Superior temporal gyrus (tissue), 1 donor: ENCODE measurements around the gene SLC2A10.

Source experiments
- DNase-seq: peaks from one replicate; pipeline ENCODE4 v3.0.0-alpha.2; 2016; ENCODE audit errors: extremely low spot score

The SLC2A10 gene

DNA sequence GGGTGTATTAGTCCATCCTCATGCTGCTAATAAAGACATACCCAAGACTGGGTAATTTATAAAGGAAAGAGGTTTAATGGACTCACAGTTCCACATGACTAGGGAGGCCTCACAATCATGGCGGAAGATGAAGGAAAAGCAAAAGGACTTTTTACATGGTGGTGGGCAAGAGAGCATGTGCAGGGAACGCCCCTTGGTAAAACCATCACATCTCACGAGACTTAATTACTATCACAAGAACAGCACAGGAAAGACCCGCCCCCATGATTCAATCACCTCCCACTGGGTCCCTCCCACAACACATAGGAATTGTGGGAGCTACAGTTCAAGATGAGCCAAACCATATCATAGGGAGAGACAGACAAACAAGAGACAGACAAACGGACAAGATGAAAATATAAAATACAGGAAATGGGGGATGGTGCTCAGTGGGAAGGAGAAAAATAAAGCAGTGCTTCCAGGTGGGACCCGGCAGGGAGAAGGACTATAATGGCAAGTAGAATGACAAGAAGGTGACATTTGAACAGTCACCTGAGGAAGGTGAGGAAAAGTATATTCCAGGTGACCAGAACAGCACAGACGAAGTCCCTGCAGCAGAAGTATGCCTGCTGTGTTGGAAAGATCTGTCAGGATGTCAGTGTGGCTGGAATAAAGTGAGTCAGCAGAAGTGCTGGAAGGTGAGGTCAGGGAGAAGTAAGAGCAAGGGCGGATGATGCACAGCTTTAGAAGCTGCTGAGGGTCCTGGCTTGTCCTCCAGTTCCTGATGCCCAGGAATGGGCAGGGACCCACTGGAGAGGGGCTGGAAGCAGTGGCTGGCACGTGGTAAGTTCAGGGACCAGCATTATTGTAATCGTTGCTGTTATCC is 61.1 kb downstream of the SLC2A10 start:
- DNase-seq = no peak

GRCh38 chr20:46771195-46771588 is 61.7 kb downstream of the SLC2A10 start:
- DNase-seq = no peak

DNA sequence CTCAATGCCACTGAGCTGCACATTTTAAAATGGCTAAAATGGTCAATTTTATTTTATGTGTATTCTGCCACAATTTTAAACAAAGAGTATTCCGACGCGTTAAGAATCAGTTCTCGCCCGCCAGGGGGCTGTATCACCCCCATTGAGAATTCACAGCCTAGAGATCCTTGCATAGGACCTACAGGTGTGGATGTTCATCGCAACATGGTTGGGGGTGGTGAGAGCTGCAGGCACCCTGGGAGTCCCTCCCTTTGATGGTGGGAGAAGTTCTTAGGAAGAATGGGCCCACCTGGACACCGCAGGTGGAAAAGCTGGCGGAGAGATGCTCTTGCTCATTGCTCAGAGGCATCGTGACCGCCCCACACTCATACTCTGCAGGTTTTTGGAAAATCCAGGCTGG is 63.5 kb downstream of the SLC2A10 start:
- DNase-seq = no peak

DNA sequence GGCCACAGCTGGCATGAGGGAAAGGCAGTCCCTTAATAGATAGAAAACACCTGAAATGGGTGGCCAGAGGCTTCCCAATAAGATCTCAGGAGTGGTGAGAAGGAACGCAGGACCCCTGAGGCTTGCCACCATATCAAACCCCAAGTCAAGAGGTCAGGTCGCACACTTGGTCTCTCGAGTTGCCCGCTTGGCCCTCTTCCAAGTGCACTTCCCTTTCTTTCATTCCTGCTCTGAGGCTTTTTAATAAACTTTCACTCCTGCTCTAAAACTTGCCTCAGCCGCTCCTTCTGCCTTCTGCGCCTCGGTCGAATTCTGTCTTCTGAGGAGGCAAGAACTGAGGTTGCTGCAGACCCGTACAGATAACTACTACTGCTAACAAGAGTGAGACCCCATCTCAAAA is 64.2 kb downstream of the SLC2A10 start:
- DNase-seq = no peak

GRCh38 chr20:46774236-46774635 is 64.8 kb downstream of the SLC2A10 start:
- no peak for DNase-seq

DNA sequence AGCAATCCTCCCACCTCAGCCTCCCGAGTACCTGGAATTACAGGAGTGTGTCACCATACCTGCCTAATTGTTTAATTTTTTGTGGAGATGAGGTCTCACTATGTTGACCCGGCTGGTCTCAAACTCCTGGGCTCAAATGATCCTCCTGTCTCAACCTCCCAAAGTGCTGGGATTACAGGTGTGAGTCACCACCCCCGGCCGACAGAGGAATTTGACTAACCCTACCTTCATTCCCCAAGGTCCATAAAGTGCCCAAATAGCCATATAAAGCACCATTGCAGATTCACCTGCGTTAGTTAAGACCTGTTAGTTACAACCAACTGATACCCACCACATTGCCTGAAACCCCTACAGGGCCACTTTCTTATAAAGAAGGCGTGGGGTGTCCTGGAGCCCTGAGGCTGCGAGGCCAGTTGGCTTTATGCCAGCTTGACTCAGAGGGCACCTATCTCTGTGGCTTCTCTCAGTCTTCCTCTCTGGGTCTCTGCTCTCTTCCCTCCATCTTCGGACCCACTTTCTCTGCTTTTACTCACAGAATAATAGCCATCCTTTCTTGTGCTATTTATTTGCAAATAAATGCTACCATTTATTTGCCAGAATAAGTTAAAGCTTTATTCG is 65.6 kb downstream of the SLC2A10 start:
- DNase-seq = no peak

DNA sequence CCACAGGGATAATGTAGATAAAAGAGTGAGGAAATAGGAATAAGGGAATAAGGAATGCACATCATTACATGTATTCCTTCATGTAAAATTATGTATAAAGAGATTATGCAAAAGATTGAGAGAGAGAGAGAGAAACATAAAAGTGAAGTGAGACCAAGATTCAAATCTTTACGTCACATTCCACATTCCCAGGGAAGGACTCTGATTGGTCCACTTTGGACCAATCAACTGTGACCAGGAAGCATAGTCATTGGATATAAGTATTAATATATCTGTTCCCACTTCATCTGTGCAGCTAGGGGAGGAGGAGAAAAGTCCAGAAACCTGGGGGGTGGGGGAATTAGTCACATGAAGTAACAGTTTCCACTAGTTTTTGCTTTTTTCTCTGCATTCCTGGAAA is 66.4 kb downstream of the SLC2A10 start:
- no peak for DNase-seq

DNA sequence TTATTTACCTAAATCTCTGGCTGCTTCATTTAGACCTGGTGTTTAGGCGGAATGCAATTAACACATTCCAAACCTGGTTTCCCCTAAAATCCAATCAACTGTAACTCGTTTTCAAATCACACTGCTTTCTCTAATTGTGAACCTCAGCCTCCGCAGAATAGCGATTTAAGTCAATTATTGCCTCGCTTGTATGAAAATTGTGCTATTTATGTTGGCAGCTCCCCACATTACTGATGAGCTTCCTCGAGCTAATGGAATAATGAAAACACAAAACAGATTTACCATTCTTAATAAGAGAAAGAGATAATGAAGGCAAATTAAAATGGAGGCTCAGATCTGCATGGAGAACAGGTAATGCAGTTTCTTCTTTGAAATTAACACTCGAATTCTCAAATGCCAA is 67.9 kb downstream of the SLC2A10 start:
- DNase-seq = no peak

DNA sequence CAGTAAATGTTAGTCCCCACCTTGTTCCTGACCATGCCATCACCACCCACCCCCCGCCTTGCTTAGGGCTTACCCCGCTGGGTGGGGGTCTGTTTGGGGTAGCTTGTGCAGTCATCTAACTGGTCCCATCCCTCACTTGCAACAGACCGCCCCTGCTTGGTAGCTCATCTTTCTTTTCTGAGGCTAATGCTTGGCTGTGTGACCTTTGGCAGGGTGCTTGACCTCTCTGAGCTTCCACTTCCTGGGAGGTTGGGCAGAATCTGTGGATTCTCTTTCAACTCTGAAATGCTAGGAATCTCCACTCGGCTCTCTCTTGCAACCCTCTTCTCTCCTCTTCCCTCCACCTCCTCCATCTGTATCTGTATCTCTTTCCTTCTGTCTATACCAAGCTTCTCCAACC is 70.4 kb downstream of the SLC2A10 start:
- no peak for DNase-seq

DNA sequence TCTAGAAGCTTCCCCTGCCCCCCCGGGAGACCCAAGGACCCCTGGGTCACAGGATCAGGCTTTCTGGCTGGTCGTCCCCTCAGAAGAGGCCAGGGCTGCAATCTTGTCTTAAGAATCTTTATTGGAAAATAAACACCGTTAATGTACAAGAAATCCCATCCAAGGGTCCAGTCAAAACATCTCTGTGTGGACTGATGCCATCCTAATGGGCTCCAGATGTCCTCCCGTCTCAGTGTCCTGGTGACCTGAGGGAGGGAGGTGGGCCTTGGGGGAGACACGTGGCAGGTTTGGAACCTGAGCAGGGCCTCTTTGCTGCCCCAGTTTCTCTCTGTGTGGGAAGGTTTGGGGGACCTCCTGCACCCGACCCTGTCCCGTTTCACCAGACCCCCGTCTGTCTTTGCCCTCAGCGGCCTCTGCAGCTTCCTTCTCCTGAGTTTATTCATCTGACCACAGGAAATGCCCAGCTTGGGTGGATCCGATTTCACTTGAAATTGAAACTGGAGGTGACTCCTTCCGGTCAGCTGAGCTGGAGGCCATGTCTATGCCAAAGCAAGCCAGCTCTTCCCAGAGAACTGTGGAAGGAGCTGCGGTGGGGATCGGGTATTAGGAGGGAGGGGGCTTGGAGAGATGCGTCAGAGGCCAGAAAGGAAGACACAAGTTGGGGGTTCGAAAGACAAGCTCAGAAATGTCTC is 75.1 kb downstream of the SLC2A10 start:
- DNase-seq = no peak
